Sigmoid colon (tissue), 7 donors: ENCODE data around the gene CLDN22. TPM values are rescaled to one million over a fixed set of nuclear protein-coding genes. Genes with fewer than 3 reads are reported as not detected.

Experiments
- DNase-seq: peaks from one replicate; pipeline ENCODE4 v3.0.0-alpha.2; 2019
- H3K27ac ChIP-seq, 4 donors: fragments of 200-600 bp; sonication (generic); one replicate each; pipeline ENCODE4 v1.5.1; 2016 to 2019; ENCODE audit warnings: mild to moderate bottlenecking in 1 of 4
- H3K27me3 ChIP-seq, 3 donors: fragments of 200-600 bp; sonication (generic); one replicate each; pipeline ENCODE4 v1.5.1; 2019; ENCODE audit warnings: mild to moderate bottlenecking in 1 of 3
- H3K36me3 ChIP-seq, 4 donors: fragments of 200-600 bp; sonication (generic); one replicate each; pipeline ENCODE4 v1.5.1; 2016 to 2019
- H3K4me1 ChIP-seq, 4 donors: fragments of 200-600 bp; sonication (generic); one replicate each; pipeline ENCODE4 v1.5.1; 2017 to 2019
- H3K4me3 ChIP-seq, 4 donors: fragments of 200-600 bp; sonication (generic); one replicate each; pipeline ENCODE4 v1.5.1; 2017 to 2019; ENCODE audit warnings: mild to moderate bottlenecking in 2 of 4, moderate library complexity in 1 of 4
- H3K9me3 ChIP-seq, 4 donors: fragments of 200-600 bp in 3 of 4; sonication (generic) in 3 of 4; one replicate each; pipeline versions ENCODE4 v1.5.1 to v1.6.1; 2013 to 2019
- CTCF ChIP-seq, 4 experiments: fragments of 450-650 bp in 3 of 4; fragments of 200-600 bp in 1 of 4; IDR thresholded peaks; one replicate each; pipeline ENCODE4 v1.5.1; 2016 to 2019; ENCODE audit warnings: antibody characterized with exemption in 4 of 4, mild to moderate bottlenecking in 3 of 4, moderate library complexity in 2 of 4
- EP300 ChIP-seq, 4 donors: sonication (generic); formaldehyde crosslinking; IDR thresholded peaks; one replicate each; pipeline ENCODE4 v1.6.1; 2017; ENCODE audit warnings: antibody characterized with exemption in 4 of 4
- POLR2A ChIP-seq, 2 donors: fragments of 450-650 bp; IDR thresholded peaks; one replicate each; pipeline ENCODE4 v1.6.1; 2016; ENCODE audit warnings: antibody characterized with exemption in 2 of 2, mild to moderate bottlenecking in 2 of 2, moderate library complexity in 2 of 2
- POLR2AphosphoS5 ChIP-seq, 4 donors: sonication (generic); formaldehyde crosslinking; IDR thresholded peaks; one replicate each; pipeline ENCODE4 v1.6.1; 2017; ENCODE audit warnings: antibody characterized with exemption in 4 of 4
- WGBS, 2 donors: extraction: QIAGEN DNeasy Blood & Tissue Kit; methylation state at CpG; one replicate each; pipeline ENCODE4 v1.1.7; 2013; 5-methylcytosine and 5-hydroxymethylcytosine counted together
- intact Hi-C: fragments of 100-400 bp; cut with DNase I; formaldehyde crosslinking; loops from one replicate; pipeline ENCODE4 v1.15.1; 2023
- polyA plus RNA-seq, 3 donors: library from polyadenylated mRNA; stranded (reverse); fragments of 200-250 nt; gene quantifications; one replicate each; pipeline ENCODE4 v1.2.3, GENCODE V29; 2013
- total RNA-seq, 4 donors: library from RNA; depleted of rRNA; stranded (reverse); fragments of >200 nt; gene quantifications; one replicate each; pipeline ENCODE4 v1.1.0, GENCODE V29; 2016
- donor health status: healthy with polysubstance abuse.
- donor health status: Bipolar disorder and iron deficiency.
- donor health status: healthy.

Gene CLDN22
- total RNA-seq, result not detected
- not detected for polyA plus RNA-seq

GRCh38 chr4:183320211-183321059, at the start of gene CLDN22:
Gene CLDN22 (minus strand): TSS chr4:183320276. CDS start chr4:183320218, 58 bp downstream.
- peaks cover 0 to 29% (median 0%) of the 10 kb centered on the region in 4 donors for H3K36me3 ChIP-seq
- intact Hi-C loops, result no loop called here
- WGBS, 2 donors, result 75 to 84% methylated on average over 6 of the region's 6 CpGs
- TF ChIP-seq POLR2A (IDR thresholded peaks at IDR 0.05) (no peak), CTCF (IDR thresholded peaks at IDR 0.05) (no peak), POLR2AphosphoS5 (IDR thresholded peaks at IDR 0.05) (no peak), EP300 (IDR thresholded peaks at IDR 0.05) (no peak)
- H3K27ac ChIP-seq, result no peak within 1 kb of the TSS
- H3K27me3 ChIP-seq, result no peaks in the 10 kb centered on the region
- no peaks in the 10 kb centered on the region for H3K4me1 ChIP-seq
- no peak for DNase-seq
- H3K4me3 ChIP-seq, result no peak within 1 kb of the TSS
- H3K9me3 ChIP-seq, result no peaks in the 10 kb centered on the region

GRCh38 chr4:183369073-183369472, 49.0 kb upstream of the CLDN22 start:
- intact Hi-C loops, result no loop called here

GRCh38 chr4:183366206-183366835, 46.2 kb upstream of the CLDN22 start:
- intact Hi-C loops, result no loop called here

More at GRCh38 chr4:183369073-183369472, 49.0 kb upstream of the CLDN22 start:
- H3K4me1 ChIP-seq, result no peaks in the 10 kb centered on the region
- no peak overlapping the region for H3K4me3 ChIP-seq
- WGBS, 2 donors, result 79 to 84% methylated on average over 8 of the region's 8 CpGs
- DNase-seq, result no peak
- TF ChIP-seq CTCF (IDR thresholded peaks at IDR 0.05), result no peak
- no peak for TF ChIP-seq EP300 (IDR thresholded peaks at IDR 0.05)
- no peak for TF ChIP-seq POLR2A (IDR thresholded peaks at IDR 0.05)
- TF ChIP-seq POLR2AphosphoS5 (IDR thresholded peaks at IDR 0.05), result no peak
- H3K27ac ChIP-seq, result no peak overlapping the region
- peaks cover 0 to 3% (median 0%) of the 10 kb centered on the region in 3 donors for H3K27me3 ChIP-seq
- no peaks in the 10 kb centered on the region for H3K36me3 ChIP-seq
- H3K9me3 ChIP-seq, result peaks cover 0 to 5% (median 0%) of the 10 kb centered on the region in 4 donors

GRCh38 chr4:183364025-183364424, 43.9 kb upstream of the CLDN22 start:
- Histone ChIP-seq H3K36me3 (no peaks in the 10 kb centered on the region), H3K9me3 (no peaks in the 10 kb centered on the region), H3K4me3 (no peak overlapping the region), H3K4me1 (no peaks in the 10 kb centered on the region), H3K27me3 (no peaks in the 10 kb centered on the region), H3K27ac (no peak overlapping the region)
- TF ChIP-seq POLR2AphosphoS5 (IDR thresholded peaks at IDR 0.05), result no peak
- TF ChIP-seq POLR2A (IDR thresholded peaks at IDR 0.05), result no peak
- TF ChIP-seq EP300 (IDR thresholded peaks at IDR 0.05), result no peak
- no peak for TF ChIP-seq CTCF (IDR thresholded peaks at IDR 0.05)
- WGBS, 2 donors, result 71 to 83% methylated on average over 10 of the region's 10 CpGs
- no peak for DNase-seq
- intact Hi-C loops, result no loop called here

More at GRCh38 chr4:183366206-183366835, 46.2 kb upstream of the CLDN22 start:
- DNase-seq, result no peak
- Histone ChIP-seq H3K36me3 (no peaks in the 10 kb centered on the region), H3K9me3 (no peaks in the 10 kb centered on the region), H3K27me3 (no peaks in the 10 kb centered on the region), H3K4me3 (no peak overlapping the region), H3K4me1 (no peaks in the 10 kb centered on the region), H3K27ac (no peak overlapping the region)
- 83 to 91% methylated on average over 16 of the region's 16 CpGs for WGBS, 2 donors
- TF ChIP-seq CTCF (IDR thresholded peaks at IDR 0.05) (no peak), POLR2AphosphoS5 (IDR thresholded peaks at IDR 0.05) (no peak), EP300 (IDR thresholded peaks at IDR 0.05) (no peak)
